HEK293 (cell line): ENCODE data around the gene MIER3.

Experiments
- CTCF ChIA-PET: fragments of 350-600 bp; formaldehyde crosslinking; extraction: SDS; loops from one replicate; lab custom pipeline; 2021; ENCODE audit warnings: antibody characterized with exemption; lab: Yijun Ruan, JAX
- POLR2A ChIA-PET: fragments of 300-600 bp; formaldehyde crosslinking; extraction: SDS; loops from one replicate; lab custom pipeline; 2020; ENCODE audit warnings: antibody characterized with exemption, inconsistent platforms; lab: Yijun Ruan, JAX
- H3K27ac ChIP-seq: fragments of 200-500 bp; sonication (Bioruptor generic); 2 replicates; pipeline ENCODE4 v1.5.1; 2014; ENCODE audit warnings: low read depth, low read length, control low read depth, inconsistent platforms; ENCODE audit errors: extremely low read depth
- H3K36me3 ChIP-seq, 2 experiments: fragments of 200-500 bp in 1 of 2; sonication (Bioruptor generic) in 1 of 2; 1 replicate in 1 of 2; 2 replicates in 1 of 2; pipeline ENCODE4 v1.5.1; 2014 to 2017; ENCODE audit warnings: inconsistent platforms in 2 of 2, low read length in 2 of 2; ENCODE audit not compliant: control insufficient read depth in 2 of 2, insufficient read depth in 1 of 2
- H3K4me1 ChIP-seq: fragments of 200-500 bp; sonication (Bioruptor generic); 2 replicates; pipeline ENCODE4 v1.5.1; 2014; ENCODE audit warnings: mild to moderate bottlenecking, low read length, inconsistent platforms; ENCODE audit not compliant: control insufficient read depth, insufficient read depth
- H3K4me3 ChIP-seq: 2 replicates; pipeline ENCODE4 v1.5.1; 2011; ENCODE audit warnings: low read depth, mild to moderate bottlenecking, control low read depth, low read length, moderate library complexity
- H3K9me3 ChIP-seq: fragments of 200-500 bp; sonication (Bioruptor generic); 2 replicates; pipeline ENCODE4 v1.5.1; 2014; ENCODE audit warnings: low read depth, low read length, inconsistent platforms; ENCODE audit not compliant: control insufficient read depth, insufficient read depth
- GLI2 ChIP-seq: fragments of 450-650 bp; formaldehyde crosslinking; IDR thresholded peaks from 2 replicates; pipeline ENCODE4; 2017; ENCODE audit warnings: missing biosample characterization, missing genetic modification characterization, low read depth, borderline replicate concordance
- OSR2 ChIP-seq: fragments of 450-650 bp; formaldehyde crosslinking; IDR thresholded peaks from 2 replicates; pipeline ENCODE4 v1.5.1; 2016; ENCODE audit warnings: missing biosample characterization, missing genetic modification characterization
- REPIN1 ChIP-seq: fragments of 450-650 bp; formaldehyde crosslinking; IDR thresholded peaks from 2 replicates; pipeline ENCODE4 v1.5.1; 2017; ENCODE audit warnings: missing biosample characterization, missing genetic modification characterization, low read depth
- SALL2 ChIP-seq: fragments of 450-650 bp; formaldehyde crosslinking; IDR thresholded peaks from 2 replicates; pipeline ENCODE4 v1.5.0; 2017; ENCODE audit warnings: missing biosample characterization, mild to moderate bottlenecking, missing genetic modification characterization, borderline replicate concordance
- YY2 ChIP-seq: fragments of 450-650 bp; formaldehyde crosslinking; IDR thresholded peaks from 2 replicates; pipeline ENCODE4 v1.5.1; 2016; ENCODE audit warnings: missing biosample characterization, missing genetic modification characterization
- ZBTB1 ChIP-seq: fragments of 450-650 bp; formaldehyde crosslinking; IDR thresholded peaks from 2 replicates; pipeline ENCODE4 v1.5.1; 2016; ENCODE audit warnings: missing biosample characterization, missing genetic modification characterization
- ZBTB21 ChIP-seq: fragments of 450-650 bp; formaldehyde crosslinking; IDR thresholded peaks from 2 replicates; pipeline ENCODE4 v1.5.1; 2017; ENCODE audit warnings: missing biosample characterization, missing genetic modification characterization
- ZBTB48 ChIP-seq: fragments of 450-650 bp; formaldehyde crosslinking; IDR thresholded peaks from 2 replicates; pipeline ENCODE4 v1.5.1; 2016; ENCODE audit warnings: missing biosample characterization, missing genetic modification characterization
- ZBTB6 ChIP-seq: fragments of 450-650 bp; formaldehyde crosslinking; IDR thresholded peaks from 2 replicates; pipeline ENCODE4 v1.5.1; 2017; ENCODE audit warnings: missing biosample characterization, missing genetic modification characterization
- ZBTB8A ChIP-seq: fragments of 450-650 bp; formaldehyde crosslinking; IDR thresholded peaks from 2 replicates; pipeline ENCODE4 v1.5.1; 2016; ENCODE audit warnings: missing biosample characterization, missing genetic modification characterization
- ZFP3 ChIP-seq: fragments of 450-650 bp; formaldehyde crosslinking; IDR thresholded peaks from 2 replicates; pipeline ENCODE4 v1.5.1; 2016; ENCODE audit warnings: low read depth, missing biosample characterization, missing genetic modification characterization
- ZNF169 ChIP-seq: fragments of 450-650 bp; formaldehyde crosslinking; IDR thresholded peaks from 2 replicates; pipeline ENCODE4 v1.5.1; 2016; ENCODE audit warnings: missing biosample characterization, missing genetic modification characterization
- ZNF214 ChIP-seq: fragments of 450-650 bp; formaldehyde crosslinking; IDR thresholded peaks from 2 replicates; pipeline ENCODE4 v1.5.1; 2017; ENCODE audit warnings: missing biosample characterization, mild to moderate bottlenecking, missing genetic modification characterization, borderline replicate concordance
- ZNF221 ChIP-seq: fragments of 450-650 bp; formaldehyde crosslinking; IDR thresholded peaks from 2 replicates; pipeline ENCODE4 v1.5.1; 2017; ENCODE audit warnings: missing biosample characterization, missing genetic modification characterization, borderline replicate concordance
- ZNF223 ChIP-seq: fragments of 450-650 bp; formaldehyde crosslinking; IDR thresholded peaks from 2 replicates; pipeline ENCODE4 v1.5.1; 2016; ENCODE audit warnings: missing biosample characterization, missing genetic modification characterization
- ZNF24 ChIP-seq: fragments of 450-650 bp; formaldehyde crosslinking; IDR thresholded peaks from 2 replicates; pipeline ENCODE4 v1.5.1; 2016; ENCODE audit warnings: missing biosample characterization, missing genetic modification characterization
- ZNF391 ChIP-seq: fragments of 450-650 bp; formaldehyde crosslinking; IDR thresholded peaks from 2 replicates; pipeline ENCODE4 v1.5.1; 2016; ENCODE audit warnings: low read depth, missing biosample characterization, missing genetic modification characterization, borderline replicate concordance
- ZNF426 ChIP-seq: fragments of 450-650 bp; formaldehyde crosslinking; IDR thresholded peaks from 2 replicates; pipeline ENCODE4 v1.5.1; 2017; ENCODE audit warnings: missing biosample characterization, missing genetic modification characterization, mild to moderate bottlenecking, inconsistent platforms, moderate library complexity
- ZNF558 ChIP-seq: fragments of 450-650 bp; formaldehyde crosslinking; IDR thresholded peaks from 2 replicates; pipeline ENCODE4 v1.5.1; 2016; ENCODE audit warnings: missing biosample characterization, missing genetic modification characterization
- ZNF561 ChIP-seq: fragments of 450-650 bp; IDR thresholded peaks from 2 replicates; pipeline ENCODE4 v1.5.1; 2018; ENCODE audit warnings: missing biosample characterization, missing genetic modification characterization, borderline replicate concordance
- ZNF660 ChIP-seq: fragments of 450-650 bp; IDR thresholded peaks from 2 replicates; pipeline ENCODE4 v1.5.1; 2018; ENCODE audit warnings: missing biosample characterization, mild to moderate bottlenecking, missing genetic modification characterization
- ZNF701 ChIP-seq: fragments of 450-650 bp; formaldehyde crosslinking; IDR thresholded peaks from 2 replicates; pipeline ENCODE4 v1.5.1; 2016; ENCODE audit warnings: missing biosample characterization, missing genetic modification characterization
- ZNF785 ChIP-seq: fragments of 450-650 bp; formaldehyde crosslinking; IDR thresholded peaks from 2 replicates; pipeline ENCODE4 v1.5.1; 2016; ENCODE audit warnings: missing biosample characterization, missing genetic modification characterization
- ZSCAN16 ChIP-seq: fragments of 450-650 bp; formaldehyde crosslinking; IDR thresholded peaks from 2 replicates; pipeline ENCODE4 v1.5.1; 2016; ENCODE audit warnings: missing biosample characterization, missing genetic modification characterization
- ZSCAN30 ChIP-seq: fragments of 450-650 bp; IDR thresholded peaks from 2 replicates; pipeline ENCODE4 v1.5.1; 2018; ENCODE audit warnings: missing biosample characterization, mild to moderate bottlenecking, missing genetic modification characterization, moderate library complexity
- TF ChIP-seq, protein P1 (sequence below): fragments of 450-650 bp; formaldehyde crosslinking; IDR thresholded peaks from 2 replicates; pipeline ENCODE4 v1.5.1; 2017; ENCODE audit warnings: missing biosample characterization, missing genetic modification characterization
- TF ChIP-seq, protein P2 (sequence below): fragments of 450-650 bp; formaldehyde crosslinking; IDR thresholded peaks from 2 replicates; pipeline ENCODE4 v1.5.1; 2016; ENCODE audit warnings: missing biosample characterization, missing genetic modification characterization
- TF ChIP-seq, protein P3 (sequence below): fragments of 450-650 bp; formaldehyde crosslinking; IDR thresholded peaks from 2 replicates; pipeline ENCODE4 v1.5.1; 2016; ENCODE audit warnings: missing biosample characterization, missing genetic modification characterization

The MIER3 gene

GRCh38 chr5:56910210-56910965, 41.5 kb downstream of the MIER3 start (continued):
- TF ChIP-seq ZBTB8A (no peak), ZSCAN30 (tag by site-specific recombination) (no peak; the same call in 1 of the 2 replicates), SALL2 (tag by site-specific recombination) (no peak), GLI2 (tag by site-specific recombination) (no peak), ZNF214 (tag by site-specific recombination) (no peak), ZNF558 (no peak), ZBTB1 (tag by site-specific recombination) (no peak), ZNF223 (tag by site-specific recombination) (no peak), ZNF169 (tag by site-specific recombination) (no peak), ZBTB6 (tag by site-specific recombination) (no peak)
- TF ChIP-seq, protein P1, sequence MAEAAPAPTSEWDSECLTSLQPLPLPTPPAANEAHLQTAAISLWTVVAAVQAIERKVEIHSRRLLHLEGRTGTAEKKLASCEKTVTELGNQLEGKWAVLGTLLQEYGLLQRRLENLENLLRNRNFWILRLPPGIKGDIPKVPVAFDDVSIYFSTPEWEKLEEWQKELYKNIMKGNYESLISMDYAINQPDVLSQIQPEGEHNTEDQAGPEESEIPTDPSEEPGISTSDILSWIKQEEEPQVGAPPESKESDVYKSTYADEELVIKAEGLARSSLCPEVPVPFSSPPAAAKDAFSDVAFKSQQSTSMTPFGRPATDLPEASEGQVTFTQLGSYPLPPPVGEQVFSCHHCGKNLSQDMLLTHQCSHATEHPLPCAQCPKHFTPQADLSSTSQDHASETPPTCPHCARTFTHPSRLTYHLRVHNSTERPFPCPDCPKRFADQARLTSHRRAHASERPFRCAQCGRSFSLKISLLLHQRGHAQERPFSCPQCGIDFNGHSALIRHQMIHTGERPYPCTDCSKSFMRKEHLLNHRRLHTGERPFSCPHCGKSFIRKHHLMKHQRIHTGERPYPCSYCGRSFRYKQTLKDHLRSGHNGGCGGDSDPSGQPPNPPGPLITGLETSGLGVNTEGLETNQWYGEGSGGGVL = no peak
- TF ChIP-seq, protein P2, sequence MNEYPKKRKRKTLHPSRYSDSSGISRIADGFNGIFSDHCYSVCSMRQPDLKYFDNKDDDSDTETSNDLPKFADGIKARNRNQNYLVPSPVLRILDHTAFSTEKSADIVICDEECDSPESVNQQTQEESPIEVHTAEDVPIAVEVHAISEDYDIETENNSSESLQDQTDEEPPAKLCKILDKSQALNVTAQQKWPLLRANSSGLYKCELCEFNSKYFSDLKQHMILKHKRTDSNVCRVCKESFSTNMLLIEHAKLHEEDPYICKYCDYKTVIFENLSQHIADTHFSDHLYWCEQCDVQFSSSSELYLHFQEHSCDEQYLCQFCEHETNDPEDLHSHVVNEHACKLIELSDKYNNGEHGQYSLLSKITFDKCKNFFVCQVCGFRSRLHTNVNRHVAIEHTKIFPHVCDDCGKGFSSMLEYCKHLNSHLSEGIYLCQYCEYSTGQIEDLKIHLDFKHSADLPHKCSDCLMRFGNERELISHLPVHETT (tag by site-specific recombination) = no peak

DNA sequence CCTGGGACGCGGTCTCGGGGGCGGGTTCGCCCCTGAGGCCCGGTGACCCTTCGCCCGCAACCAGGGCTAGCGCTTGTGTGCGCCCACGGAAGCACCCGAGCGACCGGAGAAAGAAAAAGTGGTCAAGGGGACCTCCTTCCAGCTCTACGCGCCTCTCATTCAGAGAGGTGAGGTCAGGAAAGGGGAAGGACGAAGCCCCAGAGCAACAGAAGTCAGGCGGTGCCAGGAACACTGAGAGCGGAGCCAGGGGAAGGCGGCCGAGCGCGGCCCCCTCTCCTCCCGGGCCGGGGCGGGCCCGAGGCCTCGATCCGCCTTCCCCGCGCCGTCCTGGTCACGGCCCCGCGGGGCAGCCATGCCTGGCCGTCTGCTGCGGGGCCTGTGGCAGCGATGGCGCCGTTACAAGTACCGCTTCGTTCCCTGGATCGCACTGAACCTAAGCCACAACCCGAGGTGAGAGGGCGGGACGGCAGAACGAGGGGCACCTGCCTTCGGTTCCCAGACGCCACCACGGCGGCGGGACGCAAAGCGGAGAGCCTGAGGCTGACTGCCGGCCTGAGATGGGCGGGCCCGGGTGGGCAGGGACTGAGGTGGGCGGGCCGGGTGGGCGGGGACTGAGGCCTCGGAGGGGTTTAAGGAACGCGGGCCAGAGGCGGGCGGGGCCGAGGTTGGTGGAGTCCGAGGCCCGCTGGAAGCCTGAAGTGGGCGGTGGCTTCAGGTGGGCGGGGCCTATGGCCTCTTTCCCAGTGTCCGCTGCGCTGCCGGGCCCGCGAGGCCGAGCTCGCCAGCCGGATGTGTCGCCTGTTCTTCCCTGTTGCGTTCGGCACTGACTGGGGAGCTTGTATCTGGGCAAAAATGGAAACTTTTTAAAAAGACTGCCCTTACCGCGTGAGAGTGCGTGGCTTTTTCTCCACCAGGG, 42.4 kb downstream of the MIER3 start, which contains the start of gene SETD9:
Gene SETD9 (plus strand): TSS at position 303 of the 916 bp plus-strand sequence. CDS start 50 bp downstream, at position 353.
- ChIA-PET CTCF (interaction anchor here (1.0 to 1.3 kb wide), 2 partner anchors 9 to 645 kb away, joined by 3 to 5 read pairs; no protein-coding TSS in a partner anchor), POLR2A (interaction anchor here (0.9 to 3.4 kb wide), 7 partner anchors 15 to 360 kb away, joined by 3 to 25 read pairs (median 4); partner anchors contain the start of gene GPBP1)
- Histone ChIP-seq H3K9me3 (no peaks in the 10 kb centered on the region), H3K36me3 (no peaks in the 10 kb centered on the region), H3K27ac (peak within 1 kb of the TSS; percentile 92), H3K4me3 (peak within 1 kb of the TSS; percentile 88), H3K4me1 (no peaks in the 10 kb centered on the region)
- TF ChIP-seq ZNF426 (tag by site-specific recombination) (no peak), YY2 (tag by site-specific recombination) (peak; percentile 48; the same call in 1 of the 2 replicates), ZNF785 (tag by site-specific recombination) (0 out of 2 replicates have a peak, but pooled peaks have one; percentile 55), ZNF561 (tag by site-specific recombination) (peak; percentile 92), ZNF221 (tag by site-specific recombination) (no peak), ZNF391 (0 out of 2 replicates have a peak, but pooled peaks have one; percentile 42), OSR2 (tag by site-specific recombination) (no peak), ZBTB21 (no peak), REPIN1 (tag by site-specific recombination) (no peak), ZNF24 (tag by site-specific recombination) (0 out of 2 replicates have a peak, but pooled peaks have one; percentile 49), ZNF701 (no peak), ZSCAN16 (no peak), ZNF660 (peak; percentile 78), ZFP3 (tag by site-specific recombination) (no peak), ZBTB48 (tag by site-specific recombination) (no peak)
- TF ChIP-seq, protein P3, sequence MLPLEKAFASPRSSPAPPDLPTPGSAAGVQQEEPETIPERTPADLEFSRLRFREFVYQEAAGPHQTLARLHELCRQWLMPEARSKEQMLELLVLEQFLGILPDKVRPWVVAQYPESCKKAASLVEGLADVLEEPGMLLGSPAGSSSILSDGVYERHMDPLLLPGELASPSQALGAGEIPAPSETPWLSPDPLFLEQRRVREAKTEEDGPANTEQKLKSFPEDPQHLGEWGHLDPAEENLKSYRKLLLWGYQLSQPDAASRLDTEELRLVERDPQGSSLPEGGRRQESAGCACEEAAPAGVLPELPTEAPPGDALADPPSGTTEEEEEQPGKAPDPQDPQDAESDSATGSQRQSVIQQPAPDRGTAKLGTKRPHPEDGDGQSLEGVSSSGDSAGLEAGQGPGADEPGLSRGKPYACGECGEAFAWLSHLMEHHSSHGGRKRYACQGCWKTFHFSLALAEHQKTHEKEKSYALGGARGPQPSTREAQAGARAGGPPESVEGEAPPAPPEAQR = 0 out of 2 replicates have a peak, but pooled peaks have one; percentile 24
- TF ChIP-seq, protein P2 (tag by site-specific recombination) = no peak
